GM12878 (cell line): ENCODE data around the gene CD2. TPM values are rescaled to one million over a fixed set of nuclear protein-coding genes. Genes with fewer than 3 reads are reported as not detected.

Experiments used
- EP300 ChIP-seq, 2 experiments: fragments of 150-350 bp in 1 of 2; IDR thresholded peaks; 2 replicates each; pipeline ENCODE4 v1.6.1; 2011 to 2012; ENCODE audit warnings: low read depth in 2 of 2, low read length in 2 of 2, borderline replicate concordance in 1 of 2, improper control_type of control experiment in 1 of 2, inconsistent platforms in 1 of 2; ENCODE audit not compliant: control insufficient read depth in 1 of 2
- ESRRA ChIP-seq: IDR thresholded peaks from 2 replicates; pipeline ENCODE4 v1.6.1; 2012; ENCODE audit warnings: mild to moderate bottlenecking, low read length, improper control_type of control experiment
- GABPA ChIP-seq: IDR thresholded peaks from 2 replicates; pipeline ENCODE4 v1.6.1; 2014; ENCODE audit warnings: antibody characterized with exemption, low read depth, mild to moderate bottlenecking, inconsistent platforms
- HCFC1 ChIP-seq: fragments of 150-350 bp; IDR thresholded peaks from 2 replicates; pipeline ENCODE4 v1.6.1; 2014; ENCODE audit warnings: low read length
- IKZF1 ChIP-seq: fragments of 450-650 bp; conservative IDR thresholded peaks from 2 replicates; pipeline ENCODE4 v1.6.1; 2017; ENCODE audit warnings: antibody characterized with exemption, mild to moderate bottlenecking
- MEF2A ChIP-seq: IDR thresholded peaks from 2 replicates; pipeline ENCODE4 v1.6.1; 2011; ENCODE audit warnings: low read depth, mild to moderate bottlenecking, low read length, moderate library complexity; ENCODE audit not compliant: insufficient read depth
- NFIC ChIP-seq: IDR thresholded peaks from 2 replicates; pipeline ENCODE4 v1.6.1; 2012; ENCODE audit warnings: low read depth, mild to moderate bottlenecking, inconsistent platforms, low read length, moderate library complexity
- NFXL1 ChIP-seq: fragments of 450-650 bp; IDR thresholded peaks from 2 replicates; pipeline ENCODE4 v1.6.1; 2017; ENCODE audit warnings: antibody characterized with exemption, mild to moderate bottlenecking, borderline replicate concordance
- NFYA ChIP-seq: IDR thresholded peaks from 2 replicates; pipeline ENCODE4 v1.6.1; 2011; ENCODE audit warnings: low read depth, mild to moderate bottlenecking, low read length, improper control_type of control experiment, borderline replicate concordance
- NRF1 ChIP-seq: conservative IDR thresholded peaks from 2 replicates; pipeline ENCODE4 v1.6.1; 2011; ENCODE audit warnings: mild to moderate bottlenecking, low read depth, low read length, improper control_type of control experiment
- POLR2AphosphoS5 ChIP-seq: IDR thresholded peaks from 2 replicates; pipeline ENCODE4 v1.6.1; 2011; ENCODE audit warnings: mild to moderate bottlenecking, low read length, inconsistent platforms
- SMAD5 ChIP-seq: IDR thresholded peaks from 2 replicates; pipeline ENCODE4 v1.6.1; 2016; ENCODE audit warnings: antibody characterized with exemption, low read depth
- SMC3 ChIP-seq: IDR thresholded peaks from 2 replicates; pipeline ENCODE4 v1.6.1; 2011; ENCODE audit warnings: low read length, improper control_type of control experiment, borderline replicate concordance
- SUZ12 ChIP-seq: fragments of 200-600 bp; sonication (generic); IDR thresholded peaks from one replicate; pipeline ENCODE4 v1.6.1; 2018; ENCODE audit warnings: antibody characterized with exemption, mild to moderate bottlenecking; ENCODE audit not compliant: unreplicated experiment
- ZBTB4 ChIP-seq: fragments of 450-650 bp; formaldehyde crosslinking; IDR thresholded peaks from 2 replicates; pipeline ENCODE4 v1.4.0; 2022; ENCODE audit warnings: mild to moderate bottlenecking, moderate library complexity
- ZNF217 ChIP-seq: fragments of 450-650 bp; IDR thresholded peaks from 2 replicates; pipeline ENCODE4 v1.6.1; 2017; ENCODE audit warnings: antibody characterized with exemption, mild to moderate bottlenecking
- polyA plus RNA-seq, 11 experiments: library from polyadenylated mRNA; depleted of rRNA in 4 of 11; unstranded in 6 of 11; stranded (reverse) in 5 of 11; fragments of >200 nt; fragmentation: Nextera tagmentation in 4 of 11; fragmentation: Illumina TruSeq in 1 of 11; extraction: Ambion mirVana in 4 of 11; extraction: Trizol in 1 of 11; gene quantifications; 1 replicate in 1 of 11; 2 replicates in 10 of 11; pipeline versions ENCODE4 v1.2.1 to v1.2.3, GENCODE V29; 2011 to 2016; ENCODE audit warnings: inconsistent platforms in 2 of 11, missing spikeins in 2 of 11, low read depth in 1 of 11
- total RNA-seq, 4 experiments: library from RNA; depleted of rRNA in 3 of 4; stranded (reverse); fragments of >200 nt in 3 of 4; fragmentation: Illumina TruSeq in 1 of 4; extraction: Trizol in 1 of 4; gene quantifications; 2 replicates each; pipeline versions ENCODE4 v1.2.1 to v1.2.3, GENCODE V29; 2013 to 2021
- TF ChIP-seq, protein P1 (sequence below): fragments of 450-650 bp; IDR thresholded peaks from 2 replicates; pipeline ENCODE4 v1.6.1; 2016; ENCODE audit warnings: mild to moderate bottlenecking, moderate library complexity, borderline replicate concordance
- TF ChIP-seq, protein P2 (sequence below): fragments of 450-650 bp; IDR thresholded peaks from 2 replicates; pipeline ENCODE4 v1.6.1; 2016; ENCODE audit warnings: mild to moderate bottlenecking
- TF ChIP-seq, protein P3 (sequence below): fragments of 450-650 bp; IDR thresholded peaks from 2 replicates; pipeline ENCODE4 v1.6.1; 2017; ENCODE audit warnings: mild to moderate bottlenecking

CD2 gene
- total and polyA plus RNA-seq, 10 of the 15 experiments (the other 5 are each of a cell fraction or from before 2014, with no cell fraction given) = 0.15 to 4.3 (median 2.8) TPM

DNA sequence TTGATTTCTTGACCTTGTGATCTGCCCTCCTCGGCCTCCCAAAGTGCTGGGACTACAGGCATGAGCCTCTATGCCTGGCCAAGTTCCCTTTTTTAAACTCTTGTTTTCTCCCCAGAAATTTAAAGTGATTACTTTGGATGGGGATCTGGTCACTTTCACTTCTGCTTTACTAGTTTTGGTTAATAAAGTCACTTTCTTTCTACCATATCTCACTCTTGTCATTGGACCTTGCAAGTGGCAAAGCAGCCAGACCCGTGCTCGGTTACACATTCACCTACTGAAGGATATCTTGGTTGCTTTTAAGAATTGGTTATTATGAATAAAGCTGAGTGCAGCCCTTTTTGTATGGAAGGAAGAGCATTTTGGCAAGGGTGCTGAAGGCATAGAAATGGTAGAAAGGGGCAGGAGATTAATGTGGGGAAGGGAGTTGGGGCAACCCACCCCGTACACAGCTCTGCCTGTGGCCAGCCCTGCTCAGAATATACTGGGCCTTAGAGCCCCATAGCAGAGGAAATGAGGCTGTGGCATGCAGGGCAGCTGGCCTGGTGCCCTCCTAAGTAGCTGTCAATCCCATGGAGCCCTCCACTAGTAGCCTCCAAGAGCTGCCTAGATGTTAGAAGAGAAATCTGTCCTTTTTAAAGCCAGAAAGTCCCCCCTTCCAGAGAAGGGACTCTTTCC lies 40.7 kb downstream of the CD2 start (continued):
- TF ChIP-seq SMC3 = no peak
- TF ChIP-seq, protein P1, sequence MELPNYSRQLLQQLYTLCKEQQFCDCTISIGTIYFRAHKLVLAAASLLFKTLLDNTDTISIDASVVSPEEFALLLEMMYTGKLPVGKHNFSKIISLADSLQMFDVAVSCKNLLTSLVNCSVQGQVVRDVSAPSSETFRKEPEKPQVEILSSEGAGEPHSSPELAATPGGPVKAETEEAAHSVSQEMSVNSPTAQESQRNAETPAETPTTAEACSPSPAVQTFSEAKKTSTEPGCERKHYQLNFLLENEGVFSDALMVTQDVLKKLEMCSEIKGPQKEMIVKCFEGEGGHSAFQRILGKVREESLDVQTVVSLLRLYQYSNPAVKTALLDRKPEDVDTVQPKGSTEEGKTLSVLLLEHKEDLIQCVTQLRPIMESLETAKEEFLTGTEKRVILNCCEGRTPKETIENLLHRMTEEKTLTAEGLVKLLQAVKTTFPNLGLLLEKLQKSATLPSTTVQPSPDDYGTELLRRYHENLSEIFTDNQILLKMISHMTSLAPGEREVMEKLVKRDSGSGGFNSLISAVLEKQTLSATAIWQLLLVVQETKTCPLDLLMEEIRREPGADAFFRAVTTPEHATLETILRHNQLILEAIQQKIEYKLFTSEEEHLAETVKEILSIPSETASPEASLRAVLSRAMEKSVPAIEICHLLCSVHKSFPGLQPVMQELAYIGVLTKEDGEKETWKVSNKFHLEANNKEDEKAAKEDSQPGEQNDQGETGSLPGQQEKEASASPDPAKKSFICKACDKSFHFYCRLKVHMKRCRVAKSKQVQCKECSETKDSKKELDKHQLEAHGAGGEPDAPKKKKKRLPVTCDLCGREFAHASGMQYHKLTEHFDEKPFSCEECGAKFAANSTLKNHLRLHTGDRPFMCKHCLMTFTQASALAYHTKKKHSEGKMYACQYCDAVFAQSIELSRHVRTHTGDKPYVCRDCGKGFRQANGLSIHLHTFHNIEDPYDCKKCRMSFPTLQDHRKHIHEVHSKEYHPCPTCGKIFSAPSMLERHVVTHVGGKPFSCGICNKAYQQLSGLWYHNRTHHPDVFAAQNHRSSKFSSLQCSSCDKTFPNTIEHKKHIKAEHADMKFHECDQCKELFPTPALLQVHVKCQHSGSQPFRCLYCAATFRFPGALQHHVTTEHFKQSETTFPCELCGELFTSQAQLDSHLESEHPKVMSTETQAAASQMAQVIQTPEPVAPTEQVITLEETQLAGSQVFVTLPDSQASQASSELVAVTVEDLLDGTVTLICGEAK = peak; percentile 36; the same call in 1 of the 2 replicates
- TF ChIP-seq HCFC1 = no peak
- TF ChIP-seq ZBTB4 (CRISPR knock-in tag) = no peak
- no peak for TF ChIP-seq GABPA
- peak; percentile 59 for TF ChIP-seq ZNF217
- TF ChIP-seq POLR2AphosphoS5 = no peak
- TF ChIP-seq MEF2A = no peak
- TF ChIP-seq, protein P2, sequence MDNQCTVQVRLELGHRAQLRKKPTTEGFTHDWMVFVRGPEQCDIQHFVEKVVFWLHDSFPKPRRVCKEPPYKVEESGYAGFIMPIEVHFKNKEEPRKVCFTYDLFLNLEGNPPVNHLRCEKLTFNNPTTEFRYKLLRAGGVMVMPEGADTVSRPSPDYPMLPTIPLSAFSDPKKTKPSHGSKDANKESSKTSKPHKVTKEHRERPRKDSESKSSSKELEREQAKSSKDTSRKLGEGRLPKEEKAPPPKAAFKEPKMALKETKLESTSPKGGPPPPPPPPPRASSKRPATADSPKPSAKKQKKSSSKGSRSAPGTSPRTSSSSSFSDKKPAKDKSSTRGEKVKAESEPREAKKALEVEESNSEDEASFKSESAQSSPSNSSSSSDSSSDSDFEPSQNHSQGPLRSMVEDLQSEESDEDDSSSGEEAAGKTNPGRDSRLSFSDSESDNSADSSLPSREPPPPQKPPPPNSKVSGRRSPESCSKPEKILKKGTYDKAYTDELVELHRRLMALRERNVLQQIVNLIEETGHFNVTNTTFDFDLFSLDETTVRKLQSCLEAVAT = peak; percentile 62; the same call in 1 of the 2 replicates
- peak; percentile 99 for TF ChIP-seq IKZF1
- no peak for TF ChIP-seq SUZ12
- TF ChIP-seq SMAD5 = no peak
- TF ChIP-seq, protein P3, sequence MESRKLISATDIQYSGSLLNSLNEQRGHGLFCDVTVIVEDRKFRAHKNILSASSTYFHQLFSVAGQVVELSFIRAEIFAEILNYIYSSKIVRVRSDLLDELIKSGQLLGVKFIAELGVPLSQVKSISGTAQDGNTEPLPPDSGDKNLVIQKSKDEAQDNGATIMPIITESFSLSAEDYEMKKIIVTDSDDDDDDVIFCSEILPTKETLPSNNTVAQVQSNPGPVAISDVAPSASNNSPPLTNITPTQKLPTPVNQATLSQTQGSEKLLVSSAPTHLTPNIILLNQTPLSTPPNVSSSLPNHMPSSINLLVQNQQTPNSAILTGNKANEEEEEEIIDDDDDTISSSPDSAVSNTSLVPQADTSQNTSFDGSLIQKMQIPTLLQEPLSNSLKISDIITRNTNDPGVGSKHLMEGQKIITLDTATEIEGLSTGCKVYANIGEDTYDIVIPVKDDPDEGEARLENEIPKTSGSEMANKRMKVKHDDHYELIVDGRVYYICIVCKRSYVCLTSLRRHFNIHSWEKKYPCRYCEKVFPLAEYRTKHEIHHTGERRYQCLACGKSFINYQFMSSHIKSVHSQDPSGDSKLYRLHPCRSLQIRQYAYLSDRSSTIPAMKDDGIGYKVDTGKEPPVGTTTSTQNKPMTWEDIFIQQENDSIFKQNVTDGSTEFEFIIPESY = no peak
- TF ChIP-seq NFIC = peak; percentile 77; the same call in 1 of the 2 replicates
- no peak for TF ChIP-seq NFXL1
- no peak for TF ChIP-seq ESRRA
- no peak for TF ChIP-seq NFYA
- TF ChIP-seq NRF1 = no peak
- peak; percentile 71 to 87 for TF ChIP-seq EP300 (IDR thresholded peaks at IDR 0.05; ENCODE audit: borderline replicate concordance in 1 of 2, control insufficient read depth in 1 of 2, low read depth in 2 of 2, low read length in 2 of 2)
